Upper lobe of left lung (tissue), 6 donors: ENCODE measurements around the gene RBMS1. TPM values are rescaled to one million over a fixed set of nuclear protein-coding genes. Genes with fewer than 3 reads are reported as not detected.
A peak's percentile ranks its signal among the peaks of the same experiment; 100 is the strongest.

Source experiments
- ATAC-seq, 2 donors: fragments of 200-7000 bp; cut with Tn5 transposase; one replicate each; pipeline ENCODE4 v1.9.1; 2022; ENCODE audit warnings: mild to moderate bottlenecking in 2 of 2, moderate library complexity in 2 of 2; ENCODE audit not compliant: low FRiP score in 2 of 2
- DNase-seq, 2 donors: peaks; one replicate each; pipeline ENCODE4 v3.0.0-alpha.2; 2019 to 2020
- H3K27ac ChIP-seq, 4 donors: fragments of 200-600 bp; sonication (generic); one replicate each; pipeline ENCODE4 v1.5.1; 2016 to 2019
- H3K27me3 ChIP-seq, 4 donors: fragments of 200-600 bp; sonication (generic); one replicate each; pipeline ENCODE4 v1.5.1; 2017 to 2019
- H3K36me3 ChIP-seq, 4 donors: fragments of 200-600 bp; sonication (generic); one replicate each; pipeline ENCODE4 v1.5.1; 2016 to 2019
- H3K4me1 ChIP-seq, 4 donors: fragments of 200-600 bp; sonication (generic); one replicate each; pipeline ENCODE4 v1.5.1; 2018 to 2019
- H3K4me3 ChIP-seq, 4 donors: fragments of 200-600 bp; sonication (generic); one replicate each; pipeline ENCODE4 v1.5.1; 2017 to 2019; ENCODE audit warnings: mild to moderate bottlenecking in 2 of 4, moderate library complexity in 1 of 4
- H3K9me3 ChIP-seq, 4 donors: fragments of 200-600 bp; sonication (generic); one replicate each; pipeline ENCODE4 v1.5.1; 2018 to 2019
- CTCF ChIP-seq, 6 experiments: fragments of 450-650 bp in 4 of 6; fragments of 200-600 bp in 2 of 6; sonication (generic) in 2 of 6; IDR thresholded peaks; one replicate each; pipeline ENCODE4 v1.5.1; 2016 to 2019; ENCODE audit warnings: antibody characterized with exemption in 6 of 6
- EP300 ChIP-seq, 4 donors: sonication (generic); formaldehyde crosslinking; IDR thresholded peaks; one replicate each; pipeline ENCODE4 v1.5.1; 2017; ENCODE audit warnings: antibody characterized with exemption in 4 of 4, control low read depth in 2 of 4
- POLR2A ChIP-seq, 4 donors: fragments of 450-650 bp; IDR thresholded peaks; one replicate each; pipeline ENCODE4 v1.5.1; 2016 to 2017; ENCODE audit warnings: antibody characterized with exemption in 4 of 4, mild to moderate bottlenecking in 2 of 4
- POLR2AphosphoS5 ChIP-seq, 2 donors: sonication (generic); formaldehyde crosslinking; IDR thresholded peaks; one replicate each; pipeline ENCODE4 v1.5.1; 2017; ENCODE audit warnings: antibody characterized with exemption in 2 of 2
- WGBS, 2 donors: methylation state at CpG; one replicate each; pipeline ENCODE4 v1.1.5; 2017 to 2018; 5-methylcytosine and 5-hydroxymethylcytosine counted together
- total RNA-seq, 6 donors: library from RNA; depleted of rRNA in 4 of 6; stranded (reverse); fragments of >200 nt in 4 of 6; gene quantifications; one replicate each; pipeline versions ENCODE4 v1.1.0 to v1.2.1, GENCODE V29; 2016 to 2021
- donor health status: DM: no; HTN: no; CAD: no; lungs with moderate emphysema.
- donor health status: DM: no; HTN: yes; CAD: no; lungs with severe emphysema.

Gene RBMS1
- total RNA-seq, 6 donors from 2014 or later = 81.3 to 125 (median 95.4) TPM

DNA sequence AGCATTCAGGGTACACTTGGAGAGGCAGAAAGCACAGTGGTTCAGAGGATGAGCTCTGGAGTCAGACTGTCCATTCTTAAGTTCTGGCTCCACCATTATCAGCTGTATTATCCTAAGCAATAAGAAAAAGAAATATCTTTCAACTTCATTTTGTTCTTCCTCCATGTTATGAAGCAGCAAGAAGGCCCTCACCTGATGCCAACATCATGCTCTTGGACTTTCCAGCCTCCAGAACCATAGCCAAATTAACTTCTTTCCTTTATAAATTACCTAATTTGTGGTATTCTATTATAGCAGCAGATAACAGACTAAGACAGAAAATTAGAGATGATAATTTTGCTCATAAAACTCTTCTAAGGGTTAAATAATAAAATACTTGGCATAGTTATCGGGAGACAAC lies 137.1 kb downstream of the RBMS1 start:
- no peaks in the 10 kb centered on the region for H3K9me3 ChIP-seq
- DNase-seq (no peak), ATAC-seq (no peak)
- H3K27ac ChIP-seq = no peak overlapping the region
- no peaks in the 10 kb centered on the region for H3K36me3 ChIP-seq
- WGBS, 2 donors = 77 to 80% methylated on average over 1 of the region's 1 CpG
- no peak for TF ChIP-seq POLR2A (IDR thresholded peaks at IDR 0.05)
- TF ChIP-seq CTCF (IDR thresholded peaks at IDR 0.05) = no peak
- no peak for TF ChIP-seq EP300 (IDR thresholded peaks at IDR 0.05)
- TF ChIP-seq POLR2AphosphoS5 (IDR thresholded peaks at IDR 0.05) = no peak
- H3K4me3 ChIP-seq = no peak overlapping the region
- H3K27me3 ChIP-seq = no peaks in the 10 kb centered on the region
- peaks cover 33 to 59% (median 37%) of the 10 kb centered on the region in 4 donors for H3K4me1 ChIP-seq

GRCh38 chr2:160355080-160355479 lies 138.5 kb downstream of the RBMS1 start:
- no peak for DNase-seq
- 48 to 51% methylated on average over 2 of the region's 2 CpGs for WGBS, 2 donors
- no peak for TF ChIP-seq POLR2AphosphoS5 (IDR thresholded peaks at IDR 0.05)
- TF ChIP-seq POLR2A (IDR thresholded peaks at IDR 0.05) = no peak
- TF ChIP-seq EP300 (IDR thresholded peaks at IDR 0.05) = no peak
- no peak for TF ChIP-seq CTCF (IDR thresholded peaks at IDR 0.05)

DNA sequence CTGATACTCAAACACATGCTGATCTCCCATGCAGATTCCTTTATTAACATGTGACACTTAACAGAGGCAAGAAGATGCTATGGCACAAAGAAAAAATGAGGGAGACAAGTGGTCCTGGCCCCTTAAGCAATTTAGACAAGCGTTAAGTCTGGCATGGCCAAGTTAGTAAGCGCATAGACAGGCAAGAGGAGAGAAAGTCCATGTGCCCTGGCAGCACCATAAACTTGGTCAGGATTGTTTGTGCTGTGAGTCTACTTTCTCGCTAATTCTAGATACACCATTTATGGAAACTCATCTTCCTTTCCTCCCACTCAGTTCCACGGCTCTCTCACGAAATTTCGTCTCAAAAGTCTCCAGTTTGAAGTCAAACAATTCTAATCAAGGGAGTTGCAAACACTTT lies 138.9 kb downstream of the RBMS1 start:
- no peaks in the 10 kb centered on the region for H3K9me3 ChIP-seq
- peaks cover 0 to 8% (median 0%) of the 10 kb centered on the region in 4 donors for H3K36me3 ChIP-seq
- DNase-seq = no peak
- WGBS, 2 donors = 84 to 88% methylated on average over 6 of the region's 6 CpGs
- H3K27me3 ChIP-seq = no peaks in the 10 kb centered on the region
- no peak for ATAC-seq
- peaks cover 36 to 64% (median 41%) of the 10 kb centered on the region in 4 donors for H3K4me1 ChIP-seq
- no peak overlapping the region for H3K4me3 ChIP-seq
- TF ChIP-seq EP300 (IDR thresholded peaks at IDR 0.05) (no peak), CTCF (IDR thresholded peaks at IDR 0.05) (no peak), POLR2AphosphoS5 (IDR thresholded peaks at IDR 0.05) (no peak), POLR2A (IDR thresholded peaks at IDR 0.05) (no peak)
- H3K27ac ChIP-seq = no peak overlapping the region

More at GRCh38 chr2:160355080-160355479, 138.5 kb downstream of the RBMS1 start:
- Histone ChIP-seq H3K4me3 (no peak overlapping the region), H3K27me3 (no peaks in the 10 kb centered on the region), H3K36me3 (peaks cover 0 to 4% (median 0%) of the 10 kb centered on the region in 4 donors), H3K9me3 (no peaks in the 10 kb centered on the region), H3K27ac (peak overlapping the region in 1 of 4 donors; percentile 23), H3K4me1 (peaks cover 36 to 64% (median 41%) of the 10 kb centered on the region in 4 donors)
- no peak for ATAC-seq

DNA sequence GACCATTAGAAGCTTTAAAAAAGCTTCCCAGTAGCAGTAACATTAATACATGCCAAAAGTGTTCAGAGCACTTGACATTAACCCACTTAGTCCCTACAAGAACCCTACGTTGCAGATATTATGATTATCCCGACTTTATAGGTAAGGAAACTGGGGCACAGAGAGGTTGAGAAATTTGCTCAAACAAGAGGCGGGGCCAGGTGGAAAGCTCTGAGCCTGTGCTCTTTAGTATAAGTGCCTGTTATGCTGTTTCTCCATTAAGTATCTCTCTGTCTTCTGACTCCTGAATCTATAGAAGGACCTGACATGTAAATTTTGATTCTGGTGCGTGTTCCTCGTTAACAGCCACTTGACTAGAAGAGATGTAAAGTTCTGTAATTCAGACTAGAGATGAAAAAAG lies 139.8 kb downstream of the RBMS1 start:
- no peak for ATAC-seq
- Histone ChIP-seq H3K4me3 (no peak overlapping the region), H3K27me3 (no peaks in the 10 kb centered on the region), H3K4me1 (peaks cover 40 to 62% (median 43%) of the 10 kb centered on the region in 4 donors), H3K9me3 (no peaks in the 10 kb centered on the region), H3K27ac (peak overlapping the region in 2 of 4 donors; percentile 32 to 49), H3K36me3 (peaks cover 0 to 8% (median 0%) of the 10 kb centered on the region in 4 donors)
- 70% methylated on average over 5 of the region's 5 CpGs for WGBS, 2 donors
- peak in 1 of 2 donors; percentile 50 for DNase-seq
- TF ChIP-seq POLR2AphosphoS5 (IDR thresholded peaks at IDR 0.05) (no peak), CTCF (IDR thresholded peaks at IDR 0.05) (no peak), EP300 (IDR thresholded peaks at IDR 0.05) (no peak), POLR2A (IDR thresholded peaks at IDR 0.05) (no peak)

GRCh38 chr2:160353166-160353565 lies 140.4 kb downstream of the RBMS1 start:
- peak overlapping the region in 2 of 4 donors; percentile 32 to 49 for H3K27ac ChIP-seq
- ATAC-seq (no peak), DNase-seq (no peak)
- WGBS, 2 donors = 32 to 33% methylated on average over 1 of the region's 1 CpG
- no peaks in the 10 kb centered on the region for H3K27me3 ChIP-seq
- no peak for TF ChIP-seq POLR2AphosphoS5 (IDR thresholded peaks at IDR 0.05)
- no peak for TF ChIP-seq CTCF (IDR thresholded peaks at IDR 0.05)
- TF ChIP-seq POLR2A (IDR thresholded peaks at IDR 0.05) = no peak
- TF ChIP-seq EP300 (IDR thresholded peaks at IDR 0.05) = no peak
- peaks cover 0 to 8% (median 0%) of the 10 kb centered on the region in 4 donors for H3K36me3 ChIP-seq
- peaks cover 40 to 67% (median 47%) of the 10 kb centered on the region in 4 donors for H3K4me1 ChIP-seq
- H3K9me3 ChIP-seq = no peaks in the 10 kb centered on the region
- no peak overlapping the region for H3K4me3 ChIP-seq
